LNCAP (cell line): ENCODE data around the gene RTN4RL2.

Experiments
- CTCF ChIP-seq: fragments of 450-650 bp; IDR thresholded peaks from 2 replicates; pipeline ENCODE4 v1.5.1; 2017; ENCODE audit warnings: mild to moderate bottlenecking

Gene RTN4RL2

GRCh38 chr11:57501953-57502352, 41.6 kb downstream of the RTN4RL2 start:
- TF ChIP-seq CTCF: no peak

- no peak for TF ChIP-seq CTCF
These were observed 42.0 kb downstream of the RTN4RL2 start for GRCh38 chr11:57502376-57502775.

- no peak for TF ChIP-seq CTCF
These were observed 42.5 kb downstream of the RTN4RL2 start for GRCh38 chr11:57502870-57503269.

GRCh38 chr11:57504511-57504910, 44.2 kb downstream of the RTN4RL2 start:
- TF ChIP-seq CTCF: no peak

GRCh38 chr11:57506522-57506921, 46.2 kb downstream of the RTN4RL2 start:
- TF ChIP-seq CTCF: no peak

GRCh38 chr11:57508341-57509170, 48.2 kb downstream of the RTN4RL2 start:
- TF ChIP-seq CTCF: no peak

- no peak for TF ChIP-seq CTCF
These were observed 51.6 kb downstream of the RTN4RL2 start for GRCh38 chr11:57511741-57512430.
